ENCODE data around the gene RDM1. TPM values are rescaled to one million over a fixed set of nuclear protein-coding genes. Genes with fewer than 3 reads are reported as not detected.
A peak's percentile ranks its signal among the peaks of the same experiment; 100 is the strongest.

Gene RDM1, protein sequence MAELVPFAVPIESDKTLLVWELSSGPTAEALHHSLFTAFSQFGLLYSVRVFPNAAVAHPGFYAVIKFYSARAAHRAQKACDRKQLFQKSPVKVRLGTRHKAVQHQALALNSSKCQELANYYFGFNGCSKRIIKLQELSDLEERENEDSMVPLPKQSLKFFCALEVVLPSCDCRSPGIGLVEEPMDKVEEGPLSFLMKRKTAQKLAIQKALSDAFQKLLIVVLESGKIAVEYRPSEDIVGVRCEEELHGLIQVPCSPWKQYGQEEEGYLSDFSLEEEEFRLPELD
- not detected for total RNA-seq
- under 1 TPM in 1 of 2 donors, not detected in 1; 0.33 TPM for polyA plus RNA-seq
- long read RNA-seq, donor 1: 0 reads
- long read RNA-seq, donor 2, partial matches to known transcripts: 0 of 2 reads
- long read RNA-seq, donor 2, other reads (novel, unspliced or antisense): 0 of 2 reads
- long read RNA-seq, donor 3: 0 reads

DNA sequence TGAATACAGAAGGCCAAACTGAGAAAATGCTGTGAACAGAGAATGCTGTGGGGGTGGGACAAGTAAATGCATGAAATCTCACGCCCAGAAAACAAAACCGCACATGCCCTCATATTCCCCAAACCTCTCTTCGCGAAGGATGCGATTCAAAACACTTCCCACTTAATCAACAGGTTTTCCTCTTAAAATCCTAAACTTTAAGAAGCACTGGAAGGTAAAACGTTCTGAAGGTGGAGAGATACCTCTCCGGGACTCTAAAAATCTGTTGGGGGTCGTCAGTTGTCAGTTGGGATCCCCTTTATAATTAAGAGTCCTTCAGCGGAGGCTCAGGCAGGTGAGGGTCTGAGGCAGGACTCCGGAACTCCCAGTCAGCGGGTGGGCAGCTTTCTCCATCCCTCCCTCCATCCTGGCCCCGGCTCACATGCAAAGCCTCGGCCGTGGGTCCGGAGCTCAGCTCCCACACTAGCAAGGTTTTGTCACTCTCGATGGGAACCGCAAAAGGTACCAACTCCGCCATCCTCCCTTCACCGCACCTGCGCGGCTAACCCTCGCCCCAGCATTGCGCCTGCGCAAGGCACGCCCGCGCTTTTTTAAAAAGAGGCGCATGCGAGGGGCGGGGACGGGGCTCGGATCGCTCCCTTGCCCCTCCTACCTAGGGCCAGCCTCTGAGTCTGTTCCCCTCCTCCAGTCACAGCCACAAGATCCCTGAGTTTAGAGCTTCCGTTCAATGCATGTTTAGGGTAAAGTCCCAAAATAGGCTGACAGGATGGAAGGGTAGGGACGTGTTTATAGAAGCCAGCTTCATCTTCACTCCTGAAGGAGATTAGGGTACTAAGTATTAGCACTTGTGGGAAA is at the start of gene RDM1:
TSS of gene RDM1 (minus strand) at position 563 of the 855 bp plus-strand sequence. CDS start at position 517, 46 bp downstream.
- intact Hi-C loops (cut with DNase I): no loop called here
- no peaks in the 10 kb centered on the region for H3K27me3 ChIP-seq
- no peak for TF ChIP-seq POLR2A (IDR thresholded peaks at IDR 0.05)
- TF ChIP-seq CTCF (IDR thresholded peaks at IDR 0.05): no peak
- no peak for TF ChIP-seq EP300 (IDR thresholded peaks at IDR 0.05)
- H3K9me3 ChIP-seq: no peaks in the 10 kb centered on the region
- H3K4me1 ChIP-seq (ENCODE audit: insufficient read depth): peaks cover 3% of the 10 kb centered on the region
- peak in 4 of 5 donors; percentile 21 to 43 (median 34) for DNase-seq
- WGBS, 3 donors: 1 to 3% (median 3%) methylated on average over 35 of the region's 35 CpGs
- no peaks in the 10 kb centered on the region for H3K36me3 ChIP-seq
- H3K4me3 ChIP-seq: peak within 1 kb of the TSS; percentile 29
- H3K27ac ChIP-seq: no peak within 1 kb of the TSS

DNA sequence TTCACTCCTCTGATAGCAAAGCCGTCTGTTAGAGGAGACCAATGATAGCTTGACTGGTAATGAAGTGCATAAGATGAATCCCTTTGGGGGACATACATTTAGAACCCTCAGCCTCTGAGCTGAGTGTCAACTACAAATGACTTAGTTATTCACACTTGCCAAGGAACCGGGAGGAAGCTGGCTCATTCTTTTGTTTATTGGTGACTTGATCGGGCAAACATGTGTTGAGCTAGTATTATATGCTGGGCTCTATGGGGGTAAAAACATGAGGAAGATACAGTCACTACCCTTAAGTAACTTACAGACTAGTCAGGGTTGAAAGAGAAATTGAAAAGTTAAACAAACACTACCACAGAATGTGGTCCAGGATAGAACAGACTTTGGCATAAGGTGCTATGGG is 47.8 kb upstream of the RDM1 start:
- Histone ChIP-seq H3K36me3 (no peaks in the 10 kb centered on the region), H3K4me1 (ENCODE audit: insufficient read depth) (no peaks in the 10 kb centered on the region), H3K27ac (no peak overlapping the region), H3K9me3 (no peaks in the 10 kb centered on the region), H3K27me3 (no peaks in the 10 kb centered on the region), H3K4me3 (no peak overlapping the region)
- intact Hi-C loops (cut with DNase I): loop anchor here in 2 of 4 donors (10.0 kb wide), 2 partner anchors 496 to 506 kb away; partner anchors contain the start of gene ZNHIT3 (in 1 of the 2)
- WGBS, 3 donors: 75 to 83% (median 78%) methylated on average over 3 of the region's 3 CpGs
- no peak for DNase-seq
- no peak for TF ChIP-seq CTCF (IDR thresholded peaks at IDR 0.05)
- no peak for TF ChIP-seq EP300 (IDR thresholded peaks at IDR 0.05)
- TF ChIP-seq POLR2A (IDR thresholded peaks at IDR 0.05): no peak

- no peak overlapping the region for H3K27ac ChIP-seq
- no peak overlapping the region for H3K4me3 ChIP-seq
- H3K9me3 ChIP-seq: no peaks in the 10 kb centered on the region
- no peaks in the 10 kb centered on the region for H3K36me3 ChIP-seq
- DNase-seq: no peak
- H3K27me3 ChIP-seq: no peaks in the 10 kb centered on the region
- TF ChIP-seq POLR2A (IDR thresholded peaks at IDR 0.05): no peak
- no peak for TF ChIP-seq CTCF (IDR thresholded peaks at IDR 0.05)
- TF ChIP-seq EP300 (IDR thresholded peaks at IDR 0.05): no peak
- H3K4me1 ChIP-seq (ENCODE audit: insufficient read depth): no peaks in the 10 kb centered on the region
- WGBS, 3 donors: 88 to 97% (median 91%) methylated on average over 7 of the region's 7 CpGs
- intact Hi-C loops (cut with DNase I): loop anchor here in 2 of 4 donors (10.0 kb wide), 2 partner anchors 497 to 507 kb away; partner anchors contain the start of gene ZNHIT3 (in 1 of the 2)
Observed at GRCh38 chr17:35977509-35977908, 46.9 kb upstream of the RDM1 start.
